SU-DHL-6 (cell line): Measurements from ENCODE around the gene P2RX6.

Source experiments
- CTCF ChIP-seq: fragments of 200-600 bp; sonication (generic); IDR thresholded peaks from one replicate; pipeline ENCODE4 v1.5.1; 2017; ENCODE audit warnings: antibody characterized with exemption, mild to moderate bottlenecking, low read length, moderate library complexity; ENCODE audit not compliant: insufficient read depth, poor library complexity, severe bottlenecking
- EZH2phosphoT487 ChIP-seq: fragments of 200-600 bp; sonication (generic), shearing (Covaris generic); conservative IDR thresholded peaks from 2 replicates; pipeline ENCODE4 v1.6.1; 2018; ENCODE audit warnings: mild to moderate bottlenecking, antibody characterized with exemption, low read length, moderate library complexity, mixed read lengths

GRCh38 chr22:21051831-21052400 is 37.0 kb downstream of the P2RX6 start:
- TF ChIP-seq CTCF (no peak), EZH2phosphoT487 (no peak)
